Neural progenitor cell (in vitro differentiated cells): ENCODE results near the gene CDH13. TPM values are rescaled to one million over a fixed set of nuclear protein-coding genes. Genes with fewer than 3 reads are reported as not detected.

ENCODE experiments used
- DNase-seq: peaks from one replicate; pipeline ENCODE4 v3.0.0-alpha.2; 2016; ENCODE audit warnings: low spot score
- H2AFZ ChIP-seq: fragments of 200-600 bp; sonication (generic); replicated peaks from 2 replicates; pipeline ENCODE4 v1.6.1; 2016; ENCODE audit warnings: antibody characterized with exemption
- H3F3A ChIP-seq: fragments of 200-600 bp; sonication (generic); 2 replicates; pipeline ENCODE4 v1.6.1; 2016; ENCODE audit warnings: antibody characterized with exemption, low read depth
- H3K27ac ChIP-seq: fragments of 200-600 bp; sonication (generic); 2 replicates; pipeline ENCODE4 v1.5.1; 2016; ENCODE audit warnings: mild to moderate bottlenecking
- H3K27me3 ChIP-seq: fragments of 200-600 bp; sonication (generic); 2 replicates; pipeline ENCODE4 v1.6.1; 2016; ENCODE audit warnings: mild to moderate bottlenecking, moderate library complexity
- H3K36me3 ChIP-seq: fragments of 200-600 bp; sonication (generic); 2 replicates; pipeline ENCODE4 v1.5.1; 2016
- H3K4me1 ChIP-seq: fragments of 200-600 bp; sonication (generic); 2 replicates; pipeline ENCODE4 v1.6.1; 2016; ENCODE audit warnings: mixed run types
- H3K4me2 ChIP-seq: fragments of 200-600 bp; sonication (generic); 2 replicates; pipeline ENCODE4 v1.6.1; 2016
- H3K4me3 ChIP-seq: fragments of 200-600 bp; sonication (generic); 2 replicates; pipeline ENCODE4 v1.5.1; 2016
- H3K79me2 ChIP-seq: fragments of 200-600 bp; sonication (generic); 2 replicates; pipeline ENCODE4 v1.6.1; 2016; ENCODE audit warnings: low read depth
- H3K9ac ChIP-seq: fragments of 200-600 bp; sonication (generic); 2 replicates; pipeline ENCODE4 v1.6.1; 2016
- H3K9me3 ChIP-seq: fragments of 200-600 bp; sonication (generic); 2 replicates; pipeline ENCODE4 v1.5.1; 2016; ENCODE audit warnings: low read depth
- H4K20me1 ChIP-seq: fragments of 200-600 bp; sonication (generic); 2 replicates; pipeline ENCODE4 v1.6.1; 2016; ENCODE audit warnings: low read depth
- H3K27ac Mint-ChIP-seq: 3 replicates; pipeline ENCODE4 v1.8.0; 2021; ENCODE audit warnings: mixed read lengths
- H3K27me3 Mint-ChIP-seq: 2 replicates; pipeline ENCODE4 v1.8.0; 2022; ENCODE audit warnings: low read depth, mild to moderate bottlenecking, inconsistent platforms, moderate library complexity, mixed read lengths; ENCODE audit not compliant: insufficient read depth
- H3K36me3 Mint-ChIP-seq: 3 replicates; pipeline ENCODE4 v1.8.0; 2021; ENCODE audit warnings: mixed read lengths
- H3K4me1 Mint-ChIP-seq: 3 replicates; pipeline ENCODE4 v1.8.0; 2021; ENCODE audit warnings: mixed read lengths
- H3K4me3 Mint-ChIP-seq: 3 replicates; pipeline ENCODE4 v1.8.0; 2021; ENCODE audit warnings: mild to moderate bottlenecking, moderate library complexity, mixed read lengths
- H3K9me3 Mint-ChIP-seq: 3 replicates; pipeline ENCODE4 v1.8.0; 2020; ENCODE audit warnings: mixed read lengths
- EZH2 ChIP-seq: fragments of 200-600 bp; sonication (generic); IDR thresholded peaks from 2 replicates; pipeline ENCODE4 v1.6.1; 2017; ENCODE audit warnings: antibody characterized with exemption, mild to moderate bottlenecking, moderate library complexity
- EZH2phosphoT487 ChIP-seq: fragments of 200-600 bp; sonication (generic); IDR thresholded peaks from 2 replicates; pipeline ENCODE4 v1.6.1; 2017; ENCODE audit warnings: antibody characterized with exemption
- total RNA-seq: library from RNA; depleted of rRNA; stranded (reverse); fragments of >200 nt; gene quantifications from 2 replicates; pipeline ENCODE4 v1.2.3, GENCODE V29; 2015; ENCODE audit warnings: low replicate concordance
- TF ChIP-seq, protein P1 (sequence below): fragments of 200-600 bp; sonication (generic); IDR thresholded peaks from 2 replicates; pipeline ENCODE4 v1.5.1; 2017; ENCODE audit warnings: antibody characterized with exemption, mild to moderate bottlenecking

Gene CDH13
- total RNA-seq, 1 donor from 2014 or later: 3.0 TPM

DNA sequence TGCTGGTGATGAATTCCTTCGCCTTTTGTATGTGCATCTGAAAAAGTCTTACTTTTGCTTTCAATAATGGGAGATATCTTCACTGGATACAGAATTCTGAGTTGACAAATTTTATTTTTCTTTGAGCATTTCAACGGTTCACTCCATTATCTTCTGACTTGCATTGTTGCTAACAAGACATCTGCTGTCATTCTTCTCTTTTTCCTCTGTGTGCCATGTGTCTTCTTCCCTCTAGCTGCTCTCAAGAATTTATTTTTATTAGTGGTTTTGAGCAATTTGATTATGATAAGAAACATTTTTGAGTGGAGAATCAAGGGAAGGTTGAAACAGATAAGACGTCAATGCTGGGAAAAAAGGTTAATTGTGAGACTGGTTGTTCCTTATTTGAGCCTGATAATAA lies 471.8 kb downstream of the CDH13 start:
- Histone ChIP-seq H2AFZ (no peak overlapping the region), H4K20me1 (no peaks in the 10 kb centered on the region), H3K36me3 (no peaks in the 10 kb centered on the region), H3F3A (no peaks in the 10 kb centered on the region), H3K4me2 (no peak overlapping the region), H3K9ac (no peak overlapping the region), H3K27ac (no peak overlapping the region), H3K27me3 (no peaks in the 10 kb centered on the region), H3K4me1 (no peaks in the 10 kb centered on the region), H3K4me3 (no peak overlapping the region), H3K9me3 (peaks cover 5% of the 10 kb centered on the region), H3K79me2 (no peaks in the 10 kb centered on the region)
- peaks cover 13% of the 10 kb centered on the region for H3K9me3 Mint-ChIP-seq
- no peaks in the 10 kb centered on the region for H3K36me3 Mint-ChIP-seq
- no peak overlapping the region for H3K4me3 Mint-ChIP-seq
- no peak overlapping the region for H3K27ac Mint-ChIP-seq
- no peaks in the 10 kb centered on the region for H3K4me1 Mint-ChIP-seq
- DNase-seq: no peak
- H3K27me3 Mint-ChIP-seq: peaks cover 3% of the 10 kb centered on the region
- TF ChIP-seq EZH2 (no peak), EZH2phosphoT487 (no peak)
- TF ChIP-seq, protein P1, sequence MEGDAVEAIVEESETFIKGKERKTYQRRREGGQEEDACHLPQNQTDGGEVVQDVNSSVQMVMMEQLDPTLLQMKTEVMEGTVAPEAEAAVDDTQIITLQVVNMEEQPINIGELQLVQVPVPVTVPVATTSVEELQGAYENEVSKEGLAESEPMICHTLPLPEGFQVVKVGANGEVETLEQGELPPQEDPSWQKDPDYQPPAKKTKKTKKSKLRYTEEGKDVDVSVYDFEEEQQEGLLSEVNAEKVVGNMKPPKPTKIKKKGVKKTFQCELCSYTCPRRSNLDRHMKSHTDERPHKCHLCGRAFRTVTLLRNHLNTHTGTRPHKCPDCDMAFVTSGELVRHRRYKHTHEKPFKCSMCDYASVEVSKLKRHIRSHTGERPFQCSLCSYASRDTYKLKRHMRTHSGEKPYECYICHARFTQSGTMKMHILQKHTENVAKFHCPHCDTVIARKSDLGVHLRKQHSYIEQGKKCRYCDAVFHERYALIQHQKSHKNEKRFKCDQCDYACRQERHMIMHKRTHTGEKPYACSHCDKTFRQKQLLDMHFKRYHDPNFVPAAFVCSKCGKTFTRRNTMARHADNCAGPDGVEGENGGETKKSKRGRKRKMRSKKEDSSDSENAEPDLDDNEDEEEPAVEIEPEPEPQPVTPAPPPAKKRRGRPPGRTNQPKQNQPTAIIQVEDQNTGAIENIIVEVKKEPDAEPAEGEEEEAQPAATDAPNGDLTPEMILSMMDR: no peak

GRCh38 chr16:83100679-83101078 lies 473.9 kb downstream of the CDH13 start:
- H3K36me3 Mint-ChIP-seq: no peaks in the 10 kb centered on the region

GRCh38 chr16:83102336-83102735 lies 475.6 kb downstream of the CDH13 start:
- no peak for DNase-seq

More at GRCh38 chr16:83100679-83101078, 473.9 kb downstream of the CDH13 start:
- H3K9ac ChIP-seq: no peak overlapping the region
- DNase-seq: no peak
- no peak overlapping the region for H3K4me2 ChIP-seq
- H3K79me2 ChIP-seq: no peaks in the 10 kb centered on the region
- no peak overlapping the region for H2AFZ ChIP-seq
- no peaks in the 10 kb centered on the region for H3K4me1 Mint-ChIP-seq
- H3K27ac Mint-ChIP-seq: no peak overlapping the region
- no peak overlapping the region for H3K4me3 ChIP-seq
- H3K4me3 Mint-ChIP-seq: no peak overlapping the region
- no peak overlapping the region for H3K27ac ChIP-seq
- peaks cover 3% of the 10 kb centered on the region for H3K27me3 Mint-ChIP-seq
- H3K9me3 ChIP-seq: peaks cover 5% of the 10 kb centered on the region
- TF ChIP-seq EZH2phosphoT487 (no peak), EZH2 (no peak)
- TF ChIP-seq, protein P1: no peak
- H4K20me1 ChIP-seq: no peaks in the 10 kb centered on the region
- peaks cover 13% of the 10 kb centered on the region for H3K9me3 Mint-ChIP-seq
- H3K27me3 ChIP-seq: no peaks in the 10 kb centered on the region
- no peaks in the 10 kb centered on the region for H3K36me3 ChIP-seq
- H3F3A ChIP-seq: no peaks in the 10 kb centered on the region
- H3K4me1 ChIP-seq: no peaks in the 10 kb centered on the region

More at GRCh38 chr16:83102336-83102735, 475.6 kb downstream of the CDH13 start:
- H3K36me3 Mint-ChIP-seq: no peaks in the 10 kb centered on the region
- Histone ChIP-seq H3K79me2 (no peaks in the 10 kb centered on the region), H2AFZ (no peak overlapping the region), H3K27ac (no peak overlapping the region), H3K9ac (no peak overlapping the region), H3K4me3 (no peak overlapping the region), H3F3A (no peaks in the 10 kb centered on the region), H3K4me2 (no peak overlapping the region), H4K20me1 (no peaks in the 10 kb centered on the region), H3K9me3 (peaks cover 5% of the 10 kb centered on the region), H3K36me3 (no peaks in the 10 kb centered on the region), H3K27me3 (no peaks in the 10 kb centered on the region), H3K4me1 (no peaks in the 10 kb centered on the region)
- H3K27ac Mint-ChIP-seq: no peak overlapping the region
- peaks cover 3% of the 10 kb centered on the region for H3K27me3 Mint-ChIP-seq
- TF ChIP-seq, protein P1: no peak
- no peak for TF ChIP-seq EZH2
- TF ChIP-seq EZH2phosphoT487: no peak
- no peaks in the 10 kb centered on the region for H3K4me1 Mint-ChIP-seq
- H3K9me3 Mint-ChIP-seq: peaks cover 13% of the 10 kb centered on the region
- no peak overlapping the region for H3K4me3 Mint-ChIP-seq
